Hepatocyte (in vitro differentiated cells): Measurements from ENCODE around the gene CCDC192.

Experiments used
- CTCF ChIP-seq: fragments of 200-600 bp; sonication (generic); IDR thresholded peaks from 2 replicates; pipeline ENCODE4 v1.5.1; 2016; ENCODE audit warnings: antibody characterized with exemption, mild to moderate bottlenecking; ENCODE audit not compliant: poor library complexity
- EZH2 ChIP-seq: fragments of 200-600 bp; sonication (generic); IDR thresholded peaks from 2 replicates; pipeline ENCODE4 v1.6.1; 2016; ENCODE audit warnings: antibody characterized with exemption, mild to moderate bottlenecking, borderline replicate concordance
- EZH2phosphoT487 ChIP-seq: fragments of 200-600 bp; sonication (generic); IDR thresholded peaks from one replicate; pipeline ENCODE4 v1.6.1; 2018; ENCODE audit warnings: antibody characterized with exemption, mild to moderate bottlenecking, low read depth, moderate library complexity; ENCODE audit not compliant: unreplicated experiment, severe bottlenecking

DNA sequence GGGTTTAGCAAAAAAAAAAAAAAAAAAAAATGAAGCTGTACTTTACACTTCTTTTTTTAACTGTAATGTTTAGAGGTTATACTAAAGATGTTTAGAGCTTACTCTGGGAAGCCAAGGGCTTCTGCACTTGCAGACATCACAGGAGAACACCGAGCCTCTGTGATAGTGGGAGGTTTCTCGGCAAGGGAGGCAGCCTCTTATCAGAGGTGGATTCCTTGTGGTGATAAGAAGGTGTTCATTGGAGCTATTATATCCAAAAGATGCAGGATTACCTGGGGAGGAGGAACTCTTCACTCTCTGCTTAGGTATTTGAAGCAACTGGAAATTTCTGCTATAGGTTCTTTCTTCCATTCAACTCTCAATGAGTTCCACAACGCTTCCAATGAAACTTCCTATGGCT is 209.2 kb downstream of the CCDC192 start:
- TF ChIP-seq CTCF, result no peak
- no peak for TF ChIP-seq EZH2phosphoT487
- TF ChIP-seq EZH2, result no peak
